Tibial nerve (tissue), 4 donors: ENCODE data around the gene OVAAL. TPM values are rescaled to one million over a fixed set of nuclear protein-coding genes. Genes with fewer than 3 reads are reported as not detected.

ENCODE experiments used
- DNase-seq, 2 donors: peaks; one replicate each; pipeline ENCODE4 v3.0.0-alpha.2; 2019; ENCODE audit warnings: low spot score in 2 of 2
- H3K27ac ChIP-seq, 4 donors: fragments of 200-600 bp; sonication (generic) in 3 of 4; one replicate each; pipeline ENCODE4 v1.5.1; 2017 to 2019; ENCODE audit warnings: mild to moderate bottlenecking in 1 of 4
- H3K27me3 ChIP-seq, 2 donors: fragments of 200-600 bp; sonication (generic) in 1 of 2; one replicate each; pipeline versions ENCODE4 v1.5.1 to v1.6.0; 2017 to 2019
- H3K36me3 ChIP-seq, 3 donors: fragments of 200-600 bp; sonication (generic); one replicate each; pipeline ENCODE4 v1.5.1; 2018 to 2019
- H3K4me1 ChIP-seq, 4 donors: fragments of 200-600 bp; sonication (generic) in 3 of 4; one replicate each; pipeline ENCODE4 v1.5.1; 2017 to 2019
- H3K4me3 ChIP-seq, 4 donors: fragments of 200-600 bp; sonication (generic) in 3 of 4; one replicate each; pipeline ENCODE4 v1.5.1; 2017 to 2019; ENCODE audit warnings: mild to moderate bottlenecking in 1 of 4, moderate library complexity in 1 of 4
- H3K9me3 ChIP-seq, 4 donors: fragments of 200-600 bp; sonication (generic) in 3 of 4; one replicate each; pipeline ENCODE4 v1.5.1; 2017 to 2019
- CTCF ChIP-seq, 5 experiments: fragments of 200-600 bp in 3 of 5; fragments of 450-650 bp in 2 of 5; sonication (generic) in 3 of 5; IDR thresholded peaks; one replicate each; pipeline ENCODE4 v1.5.1; 2016 to 2019; ENCODE audit warnings: antibody characterized with exemption in 5 of 5, mild to moderate bottlenecking in 3 of 5, moderate library complexity in 2 of 5
- EP300 ChIP-seq, 2 donors: sonication (generic); formaldehyde crosslinking; IDR thresholded peaks; one replicate each; pipeline ENCODE4 v1.6.1; 2017; ENCODE audit warnings: antibody characterized with exemption in 2 of 2, mild to moderate bottlenecking in 1 of 2
- POLR2A ChIP-seq, 2 donors: fragments of 450-650 bp; IDR thresholded peaks; one replicate each; pipeline ENCODE4 v1.6.1; 2017; ENCODE audit warnings: antibody characterized with exemption in 2 of 2, mild to moderate bottlenecking in 2 of 2, moderate library complexity in 2 of 2
- WGBS, 2 donors: methylation state at CpG; one replicate each; pipeline ENCODE4 v1.1.5; 2018; 5-methylcytosine and 5-hydroxymethylcytosine counted together
- total RNA-seq, 4 donors: library from RNA; depleted of rRNA; stranded (reverse); fragments of >200 nt; gene quantifications; one replicate each; pipeline ENCODE4 v1.1.0, GENCODE V29; 2016

Gene OVAAL
- total RNA-seq, 4 donors from 2014 or later = not detected

GRCh38 chr1:180562640-180563025 is 3.9 kb downstream of the OVAAL start:
- DNase-seq = no peak
- H3K27ac ChIP-seq = no peak overlapping the region
- 93 to 100% methylated on average over 1 of the region's 1 CpG for WGBS, 2 donors

GRCh38 chr1:180563026-180563827 is 4.5 kb downstream of the OVAAL start:
- Histone ChIP-seq H3K27ac (no peak overlapping the region), H3K36me3 (no peaks in the 10 kb centered on the region), H3K9me3 (no peaks in the 10 kb centered on the region), H3K27me3 (no peaks in the 10 kb centered on the region), H3K4me1 (no peaks in the 10 kb centered on the region), H3K4me3 (no peak overlapping the region)
- DNase-seq = no peak
- 78 to 84% methylated on average over 14 of the region's 14 CpGs for WGBS, 2 donors
- no peak for TF ChIP-seq POLR2A (IDR thresholded peaks at IDR 0.05)
- no peak for TF ChIP-seq EP300 (IDR thresholded peaks at IDR 0.05)
- TF ChIP-seq CTCF (IDR thresholded peaks at IDR 0.05) = no peak

More at GRCh38 chr1:180562640-180563025, 3.9 kb downstream of the OVAAL start:
- Histone ChIP-seq H3K36me3 (no peaks in the 10 kb centered on the region), H3K9me3 (no peaks in the 10 kb centered on the region), H3K4me1 (no peaks in the 10 kb centered on the region), H3K4me3 (no peak overlapping the region), H3K27me3 (no peaks in the 10 kb centered on the region)
- TF ChIP-seq CTCF (IDR thresholded peaks at IDR 0.05) (no peak), EP300 (IDR thresholded peaks at IDR 0.05) (no peak)

GRCh38 chr1:180565121-180565871 is 6.5 kb downstream of the OVAAL start:
- 71 to 80% methylated on average over 4 of the region's 4 CpGs for WGBS, 2 donors
- no peak overlapping the region for H3K4me3 ChIP-seq
- H3K27me3 ChIP-seq = no peaks in the 10 kb centered on the region
- no peak for DNase-seq
- H3K4me1 ChIP-seq = no peaks in the 10 kb centered on the region
- TF ChIP-seq EP300 (IDR thresholded peaks at IDR 0.05) (no peak), CTCF (IDR thresholded peaks at IDR 0.05) (no peak), POLR2A (IDR thresholded peaks at IDR 0.05) (no peak)
- no peak overlapping the region for H3K27ac ChIP-seq
- H3K36me3 ChIP-seq = no peaks in the 10 kb centered on the region
- H3K9me3 ChIP-seq = no peaks in the 10 kb centered on the region

- H3K9me3 ChIP-seq = no peaks in the 10 kb centered on the region
- H3K4me1 ChIP-seq = no peaks in the 10 kb centered on the region
- no peak for DNase-seq
- no peak overlapping the region for H3K27ac ChIP-seq
- no peak overlapping the region for H3K4me3 ChIP-seq
- no peak for TF ChIP-seq CTCF (IDR thresholded peaks at IDR 0.05)
- no peak for TF ChIP-seq POLR2A (IDR thresholded peaks at IDR 0.05)
- TF ChIP-seq EP300 (IDR thresholded peaks at IDR 0.05) = no peak
- WGBS, 2 donors = 30 to 39% methylated on average over 6 of the region's 6 CpGs
- no peaks in the 10 kb centered on the region for H3K27me3 ChIP-seq
- H3K36me3 ChIP-seq = no peaks in the 10 kb centered on the region
Observed at GRCh38 chr1:180566026-180566425, 7.3 kb downstream of the OVAAL start.

GRCh38 chr1:180566495-180566894 is 7.7 kb downstream of the OVAAL start:
- TF ChIP-seq CTCF (IDR thresholded peaks at IDR 0.05) (no peak), POLR2A (IDR thresholded peaks at IDR 0.05) (no peak), EP300 (IDR thresholded peaks at IDR 0.05) (no peak)
- 20 to 21% methylated on average over 1 of the region's 1 CpG for WGBS, 2 donors
- DNase-seq = no peak

More at GRCh38 chr1:180566495-180566894, 7.7 kb downstream of the OVAAL start:
- no peaks in the 10 kb centered on the region for H3K36me3 ChIP-seq
- H3K4me3 ChIP-seq = no peak overlapping the region
- H3K27ac ChIP-seq = no peak overlapping the region
- no peaks in the 10 kb centered on the region for H3K27me3 ChIP-seq
- H3K9me3 ChIP-seq = no peaks in the 10 kb centered on the region
- no peaks in the 10 kb centered on the region for H3K4me1 ChIP-seq
